GM23248 (cell line): ENCODE measurements around the gene TXNL4A.

Experiments used
- EZH2 ChIP-seq: fragments of 200-600 bp; sonication (generic); IDR thresholded peaks from 2 replicates; pipeline ENCODE4 v1.6.1; 2018; ENCODE audit warnings: antibody characterized with exemption, mild to moderate bottlenecking; ENCODE audit not compliant: insufficient read depth, poor library complexity, severe bottlenecking
- EZH2phosphoT487 ChIP-seq: fragments of 200-600 bp; sonication (generic); IDR thresholded peaks from 2 replicates; pipeline ENCODE4 v1.6.1; 2018; ENCODE audit warnings: antibody characterized with exemption, moderate library complexity, mild to moderate bottlenecking, low read depth; ENCODE audit not compliant: insufficient read depth

DNA sequence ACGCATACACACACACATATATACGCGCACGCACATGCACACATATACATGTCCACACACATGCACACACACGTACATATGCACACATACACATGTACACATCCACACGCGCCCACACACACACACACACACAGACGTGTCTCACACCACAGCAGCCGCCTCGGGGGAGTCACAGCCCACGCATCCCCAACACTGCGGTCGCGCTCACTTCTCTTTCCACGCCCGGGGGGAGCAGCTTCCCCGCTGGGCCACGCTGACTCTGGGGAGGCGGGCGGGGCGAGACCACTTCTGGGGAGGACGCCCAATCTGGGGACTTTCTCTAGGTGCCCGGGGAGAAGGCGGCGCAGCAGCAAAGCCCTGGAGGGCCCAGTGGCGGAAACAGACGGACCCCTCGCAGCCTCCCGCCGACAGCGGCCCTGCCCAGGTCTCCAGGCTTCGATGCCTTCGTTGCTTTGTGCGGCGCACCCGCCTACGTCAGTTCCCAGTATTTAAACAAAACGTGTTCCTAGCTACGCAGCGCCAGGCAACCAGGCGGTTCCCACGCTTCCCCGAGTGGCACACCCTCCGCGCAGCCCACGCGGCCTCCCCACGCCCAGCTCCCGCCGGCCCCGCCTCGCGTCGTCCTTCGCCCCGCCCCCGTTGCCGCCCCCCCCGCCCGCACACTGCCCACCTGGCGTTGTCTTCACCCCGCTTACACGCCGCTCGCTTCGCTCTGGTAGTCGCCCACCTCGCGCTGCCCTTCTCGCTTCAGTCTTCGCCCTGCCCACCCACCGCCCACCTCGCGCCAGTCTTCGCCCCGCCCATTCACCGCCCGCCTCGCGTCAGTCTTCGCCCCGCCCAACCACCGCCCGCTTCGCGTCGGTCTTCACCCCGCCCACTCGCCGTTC is 45.1 kb upstream of the TXNL4A start:
- TF ChIP-seq EZH2phosphoT487 (no peak), EZH2 (no peak)
